CD14-positive monocyte (primary cell): Measurements from ENCODE around the gene TUBB1. TPM values are rescaled to one million over a fixed set of nuclear protein-coding genes. Genes with fewer than 3 reads are reported as not detected.

Experiments used
- DNase-seq, 3 donors: peaks; one replicate each; pipeline ENCODE4 v3.0.0-alpha.2; 2011 to 2022
- H2AFZ ChIP-seq: 2 replicates; pipeline ENCODE4 v1.6.0; 2012; ENCODE audit warnings: mild to moderate bottlenecking, low read depth, low read length, inconsistent platforms; ENCODE audit not compliant: insufficient read depth, poor library complexity, severe bottlenecking
- H3K27ac ChIP-seq, 2 donors: 1 replicate in 1 of 2; 2 replicates in 1 of 2; pipeline ENCODE4 v1.5.1; 2012 to 2013; ENCODE audit warnings: low read length in 2 of 2, control low read depth in 1 of 2, inconsistent platforms in 1 of 2, low read depth in 1 of 2, mild to moderate bottlenecking in 1 of 2
- H3K27me3 ChIP-seq, 2 donors: one replicate each; pipeline versions ENCODE4 v1.6.0 to v1.6.1; 2011 to 2013; ENCODE audit warnings: low read length in 2 of 2; ENCODE audit not compliant: control insufficient read depth in 2 of 2, insufficient read depth in 2 of 2
- H3K36me3 ChIP-seq, 2 donors: replicated peaks in 1 of 2; 1 replicate in 1 of 2; 2 replicates in 1 of 2; pipeline versions ENCODE4 v1.5.1 to v1.6.1; 2012 to 2013; ENCODE audit warnings: low read length in 2 of 2, control low read depth in 1 of 2, inconsistent platforms in 1 of 2, mild to moderate bottlenecking in 1 of 2; ENCODE audit not compliant: insufficient read depth in 2 of 2, control insufficient read depth in 1 of 2
- H3K4me1 ChIP-seq, 2 donors: 1 replicate in 1 of 2; 2 replicates in 1 of 2; pipeline versions ENCODE4 v1.5.1 to v1.6.1; 2012 to 2013; ENCODE audit warnings: low read length in 2 of 2, control low read depth in 1 of 2, inconsistent platforms in 1 of 2, mild to moderate bottlenecking in 1 of 2, moderate library complexity in 1 of 2; ENCODE audit not compliant: insufficient read depth in 2 of 2, control insufficient read depth in 1 of 2
- H3K4me2 ChIP-seq: replicated peaks from 2 replicates; pipeline ENCODE3; 2012; ENCODE audit warnings: low read length, moderate library complexity, mild to moderate bottlenecking; ENCODE audit not compliant: poor library complexity, severe bottlenecking; ENCODE audit errors: extremely low read depth
- H3K4me3 ChIP-seq, 3 experiments: fragments of 200-600 bp in 1 of 3; sonication (generic) in 1 of 3; replicated peaks in 1 of 3; 1 replicate in 2 of 3; 2 replicates in 1 of 3; pipeline ENCODE4 v1.5.1; 2011 to 2013; ENCODE audit warnings: low read length in 3 of 3, mild to moderate bottlenecking in 3 of 3, control low read depth in 2 of 3, low read depth in 2 of 3, inconsistent platforms in 1 of 3, moderate library complexity in 1 of 3
- H3K79me2 ChIP-seq: 2 replicates; pipeline ENCODE4 v1.6.0; 2012; ENCODE audit warnings: mild to moderate bottlenecking, control low read depth, inconsistent platforms, low read length, moderate library complexity; ENCODE audit not compliant: insufficient read depth
- H3K9ac ChIP-seq: 2 replicates; pipeline ENCODE4 v1.6.0; 2017; ENCODE audit warnings: low read length, mild to moderate bottlenecking; ENCODE audit not compliant: insufficient read depth, poor library complexity, severe bottlenecking
- H3K9me3 ChIP-seq, 2 donors: replicated peaks in 1 of 2; 1 replicate in 1 of 2; 2 replicates in 1 of 2; pipeline versions ENCODE4 v1.5.1 to v1.6.1; 2012 to 2013; ENCODE audit warnings: low read length in 2 of 2, control low read depth in 1 of 2; ENCODE audit not compliant: control insufficient read depth in 1 of 2, insufficient read depth in 1 of 2
- H4K20me1 ChIP-seq: 2 replicates; pipeline ENCODE4 v1.6.0; 2012; ENCODE audit warnings: mild to moderate bottlenecking, low read length, control low read depth, moderate library complexity; ENCODE audit not compliant: insufficient read depth
- H3K27ac Mint-ChIP-seq, 7 donors: one replicate each; pipeline ENCODE4 v1.8.0; 2020; ENCODE audit warnings: mild to moderate bottlenecking in 7 of 7, mixed read lengths in 7 of 7, moderate library complexity in 6 of 7, inconsistent platforms in 2 of 7
- H3K27me3 Mint-ChIP-seq, 3 donors: one replicate each; pipeline ENCODE4 v1.8.0; 2021 to 2022; ENCODE audit warnings: low read depth in 3 of 3, mild to moderate bottlenecking in 3 of 3, mixed read lengths in 3 of 3, moderate library complexity in 3 of 3, inconsistent platforms in 1 of 3
- H3K36me3 Mint-ChIP-seq, 2 donors: one replicate each; pipeline ENCODE4 v1.8.0; 2020; ENCODE audit warnings: mixed read lengths in 2 of 2, inconsistent platforms in 1 of 2, mild to moderate bottlenecking in 1 of 2
- H3K4me1 Mint-ChIP-seq: one replicate; pipeline ENCODE4 v1.8.0; 2020; ENCODE audit warnings: mild to moderate bottlenecking, mixed read lengths
- H3K4me3 Mint-ChIP-seq, 2 donors: one replicate each; pipeline ENCODE4 v1.8.0; 2020; ENCODE audit warnings: mild to moderate bottlenecking in 2 of 2, mixed read lengths in 2 of 2, moderate library complexity in 1 of 2
- H3K9me3 Mint-ChIP-seq, 7 donors: one replicate each; pipeline ENCODE4 v1.8.0; 2020 to 2022; ENCODE audit warnings: mixed read lengths in 7 of 7, mild to moderate bottlenecking in 6 of 7, moderate library complexity in 6 of 7, inconsistent platforms in 2 of 7
- WGBS: methylation state at CpG from one replicate; pipeline ENCODE4 v1.1.5; 2013; ENCODE audit warnings: missing lambda C conversion rate; ENCODE audit not compliant: insufficient coverage; 5-methylcytosine and 5-hydroxymethylcytosine counted together
- intact Hi-C, 2 donors: fragments of 100-400 bp; cut with micrococcal nuclease; formaldehyde crosslinking; loops; one replicate each; pipeline versions ENCODE4 v1.15.0 to v1.15.1; 2023
- polyA plus RNA-seq, 3 donors: library from polyadenylated mRNA; depleted of rRNA in 1 of 3; unstranded in 2 of 3; stranded (reverse) in 1 of 3; fragments of 300-500 nt in 2 of 3; fragments of >200 nt in 1 of 3; fragmentation: Illumina TruSeq in 2 of 3; gene quantifications; 1 replicate in 2 of 3; 2 replicates in 1 of 3; pipeline ENCODE4 v1.2.3, GENCODE V29; 2012 to 2021
- TF ChIP-seq, protein P1 (sequence below): fragments of 200-600 bp; IDR thresholded peaks from one replicate; pipeline ENCODE4 v1.8.0; 2022; ENCODE audit warnings: antibody characterized with exemption, mild to moderate bottlenecking

TUBB1 gene
- polyA plus RNA-seq, 3 donors: 0.09 to 3.1 (median 2.4) TPM

DNA sequence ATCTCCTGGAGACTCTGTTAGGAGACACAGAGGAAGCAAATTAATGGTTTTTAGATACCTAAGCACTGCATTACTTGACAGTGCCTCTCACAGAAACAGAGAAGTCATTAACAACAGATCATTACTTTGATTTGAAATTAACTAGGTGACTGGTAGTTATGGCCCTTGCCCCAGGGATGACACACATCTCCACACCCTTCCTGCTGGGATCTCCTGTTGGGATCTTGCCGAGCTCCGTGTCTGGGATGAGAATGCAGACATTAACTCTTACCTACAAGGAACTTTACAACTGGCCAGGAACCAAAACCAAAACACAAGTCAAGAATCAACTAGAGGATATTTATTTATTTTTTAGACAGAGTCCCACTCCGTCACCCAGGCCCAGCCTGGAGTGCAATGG, 25.6 kb downstream of the TUBB1 start:
- Histone ChIP-seq H2AFZ (no peak overlapping the region), H3K36me3 (peaks cover 0 to 12% of the 10 kb centered on the region in 2 donors), H3K4me1 (peaks cover 21 to 35% of the 10 kb centered on the region in 2 donors), H3K9me3 (no peaks in the 10 kb centered on the region), H3K79me2 (peaks cover 29% of the 10 kb centered on the region), H4K20me1 (peaks cover 19% of the 10 kb centered on the region), H3K9ac (no peak overlapping the region), H3K4me3 (no peak overlapping the region), H3K27me3 (peaks cover 0 to 5% of the 10 kb centered on the region in 2 donors), H3K4me2 (no peak overlapping the region), H3K27ac (no peak overlapping the region)
- peaks cover 39% of the 10 kb centered on the region for H3K4me1 Mint-ChIP-seq
- intact Hi-C loops: loop anchor here in 1 of 2 donors (5.0 to 10.0 kb wide), 2 partner anchors 147 to 390 kb away; partner anchors contain the start of gene STX16
- TF ChIP-seq, protein P1, sequence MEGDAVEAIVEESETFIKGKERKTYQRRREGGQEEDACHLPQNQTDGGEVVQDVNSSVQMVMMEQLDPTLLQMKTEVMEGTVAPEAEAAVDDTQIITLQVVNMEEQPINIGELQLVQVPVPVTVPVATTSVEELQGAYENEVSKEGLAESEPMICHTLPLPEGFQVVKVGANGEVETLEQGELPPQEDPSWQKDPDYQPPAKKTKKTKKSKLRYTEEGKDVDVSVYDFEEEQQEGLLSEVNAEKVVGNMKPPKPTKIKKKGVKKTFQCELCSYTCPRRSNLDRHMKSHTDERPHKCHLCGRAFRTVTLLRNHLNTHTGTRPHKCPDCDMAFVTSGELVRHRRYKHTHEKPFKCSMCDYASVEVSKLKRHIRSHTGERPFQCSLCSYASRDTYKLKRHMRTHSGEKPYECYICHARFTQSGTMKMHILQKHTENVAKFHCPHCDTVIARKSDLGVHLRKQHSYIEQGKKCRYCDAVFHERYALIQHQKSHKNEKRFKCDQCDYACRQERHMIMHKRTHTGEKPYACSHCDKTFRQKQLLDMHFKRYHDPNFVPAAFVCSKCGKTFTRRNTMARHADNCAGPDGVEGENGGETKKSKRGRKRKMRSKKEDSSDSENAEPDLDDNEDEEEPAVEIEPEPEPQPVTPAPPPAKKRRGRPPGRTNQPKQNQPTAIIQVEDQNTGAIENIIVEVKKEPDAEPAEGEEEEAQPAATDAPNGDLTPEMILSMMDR: no peak
- H3K27ac Mint-ChIP-seq: peak overlapping the region in 1 of 7 donors; percentile 40
- H3K4me3 Mint-ChIP-seq: no peak overlapping the region
- no peaks in the 10 kb centered on the region for H3K9me3 Mint-ChIP-seq
- peaks cover 11 to 14% of the 10 kb centered on the region in 2 donors for H3K36me3 Mint-ChIP-seq
- DNase-seq: no peak
- WGBS: 100% methylated on average over 1 of the region's 3 CpGs
- H3K27me3 Mint-ChIP-seq: peaks cover 5 to 6% (median 6%) of the 10 kb centered on the region in 3 donors

DNA sequence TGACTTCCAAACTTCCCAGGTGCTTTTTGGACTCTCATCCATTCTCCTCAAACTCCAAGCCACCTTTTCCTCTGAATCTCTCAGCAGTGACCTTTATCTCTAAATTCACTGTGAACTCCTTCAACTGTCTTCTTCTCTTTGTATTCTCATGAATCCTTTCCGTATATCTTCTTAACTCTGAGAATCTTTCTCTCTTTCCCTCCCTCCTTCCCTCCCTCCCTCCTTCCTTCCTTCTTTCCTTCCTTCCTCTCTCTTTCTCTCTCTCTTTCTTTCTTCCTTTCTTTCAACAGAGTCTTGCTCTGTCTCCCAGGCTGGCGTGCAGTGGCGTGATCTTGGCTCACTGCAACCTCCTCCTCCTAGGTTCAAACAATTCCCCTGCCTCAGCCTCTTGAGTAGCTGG, 27.6 kb downstream of the TUBB1 start:
- Mint-ChIP-seq H3K27me3 (peaks cover 6 to 13% (median 9%) of the 10 kb centered on the region in 3 donors), H3K4me1 (peaks cover 19% of the 10 kb centered on the region), H3K27ac (no peak overlapping the region), H3K36me3 (no peaks in the 10 kb centered on the region), H3K4me3 (no peak overlapping the region), H3K9me3 (no peaks in the 10 kb centered on the region)
- no peak overlapping the region for H3K4me3 ChIP-seq
- no peak for DNase-seq
- H3K9ac ChIP-seq: no peak overlapping the region
- 94% methylated on average over 1 of the region's 3 CpGs for WGBS
- no peak overlapping the region for H3K27ac ChIP-seq
- H2AFZ ChIP-seq: no peak overlapping the region
- no peaks in the 10 kb centered on the region for H3K36me3 ChIP-seq
- TF ChIP-seq, protein P1: no peak
- peaks cover 10 to 16% of the 10 kb centered on the region in 2 donors for H3K4me1 ChIP-seq
- H3K27me3 ChIP-seq: peaks cover 5 to 20% of the 10 kb centered on the region in 2 donors
- peaks cover 8% of the 10 kb centered on the region for H3K79me2 ChIP-seq
- intact Hi-C loops: loop anchor here in 1 of 2 donors (10.0 kb wide), 1 partner anchor 392 kb away; the partner anchor contains the start of gene STX16
- no peaks in the 10 kb centered on the region for H3K9me3 ChIP-seq
- no peaks in the 10 kb centered on the region for H4K20me1 ChIP-seq
- no peak overlapping the region for H3K4me2 ChIP-seq
